Measurements from ENCODE around the gene PLOD3.

PLOD3 gene

DNA sequence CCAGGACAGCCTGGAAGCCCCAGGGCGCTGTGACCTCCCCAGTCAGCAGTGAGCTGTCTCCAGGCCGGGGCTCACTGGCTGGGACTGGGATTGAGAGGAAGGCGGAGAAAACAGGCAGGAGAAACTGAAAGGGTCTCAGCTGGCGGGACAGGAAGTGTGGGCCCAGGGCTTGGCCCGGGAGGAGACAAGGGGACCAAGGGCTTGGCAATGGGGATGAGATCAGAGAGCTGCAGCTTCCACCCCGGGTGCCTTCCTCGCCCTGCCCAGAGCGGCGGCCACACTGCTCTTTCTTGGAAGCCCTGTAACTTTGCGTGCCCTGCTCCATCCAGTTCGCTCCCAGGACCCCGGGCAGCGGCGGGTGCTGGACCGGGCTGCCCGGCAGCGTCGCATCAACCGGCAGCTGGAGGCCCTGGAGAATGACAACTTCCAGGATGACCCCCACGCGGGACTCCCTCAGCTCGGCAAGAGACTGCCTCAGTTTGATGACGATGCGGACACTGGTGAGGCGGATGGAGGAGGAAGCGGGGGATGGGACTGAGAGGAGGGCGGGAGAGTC lies 5.0 kb upstream of the PLOD3 start:
- no peaks in the 10 kb centered on the region for H3K27me3 ChIP-seq (ENCODE audit: low read length)
- H3K9ac ChIP-seq (ENCODE audit: low read length): no peak overlapping the region
- H3K79me2 ChIP-seq (ENCODE audit: insufficient read depth, low read length): peaks cover 9% of the 10 kb centered on the region
- H3K36me3 ChIP-seq (ENCODE audit: low read length): no peaks in the 10 kb centered on the region
- H3K9me2 ChIP-seq (replicated peaks; ENCODE audit: insufficient read depth, low read length): no peaks in the 10 kb centered on the region
- TF ChIP-seq, protein P1, sequence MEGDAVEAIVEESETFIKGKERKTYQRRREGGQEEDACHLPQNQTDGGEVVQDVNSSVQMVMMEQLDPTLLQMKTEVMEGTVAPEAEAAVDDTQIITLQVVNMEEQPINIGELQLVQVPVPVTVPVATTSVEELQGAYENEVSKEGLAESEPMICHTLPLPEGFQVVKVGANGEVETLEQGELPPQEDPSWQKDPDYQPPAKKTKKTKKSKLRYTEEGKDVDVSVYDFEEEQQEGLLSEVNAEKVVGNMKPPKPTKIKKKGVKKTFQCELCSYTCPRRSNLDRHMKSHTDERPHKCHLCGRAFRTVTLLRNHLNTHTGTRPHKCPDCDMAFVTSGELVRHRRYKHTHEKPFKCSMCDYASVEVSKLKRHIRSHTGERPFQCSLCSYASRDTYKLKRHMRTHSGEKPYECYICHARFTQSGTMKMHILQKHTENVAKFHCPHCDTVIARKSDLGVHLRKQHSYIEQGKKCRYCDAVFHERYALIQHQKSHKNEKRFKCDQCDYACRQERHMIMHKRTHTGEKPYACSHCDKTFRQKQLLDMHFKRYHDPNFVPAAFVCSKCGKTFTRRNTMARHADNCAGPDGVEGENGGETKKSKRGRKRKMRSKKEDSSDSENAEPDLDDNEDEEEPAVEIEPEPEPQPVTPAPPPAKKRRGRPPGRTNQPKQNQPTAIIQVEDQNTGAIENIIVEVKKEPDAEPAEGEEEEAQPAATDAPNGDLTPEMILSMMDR (IDR thresholded peaks at IDR 0.05; ENCODE audit: insufficient read depth, low read length, poor library complexity, severe bottlenecking): no peak
- TF ChIP-seq EZH2phosphoT487 (conservative IDR thresholded peaks at IDR 0.05; ENCODE audit: low read length): no peak
- H2AFZ ChIP-seq (ENCODE audit: low read depth, low read length, severe bottlenecking): no peak overlapping the region
- no peaks in the 10 kb centered on the region for H3F3A ChIP-seq (ENCODE audit: insufficient read depth)
- H3K27ac ChIP-seq (ENCODE audit: low read depth, low read length): no peak overlapping the region
- H4K20me1 ChIP-seq (ENCODE audit: low read depth, low read length): no peaks in the 10 kb centered on the region
- H3K4me2 ChIP-seq (ENCODE audit: low read depth, low read length, poor library complexity, severe bottlenecking): no peak overlapping the region
- H3K9me3 ChIP-seq (ENCODE audit: insufficient read depth, low read length): no peaks in the 10 kb centered on the region
- H3K4me3 ChIP-seq (ENCODE audit: insufficient read depth, low read length, poor library complexity, severe bottlenecking): no peak overlapping the region

DNA sequence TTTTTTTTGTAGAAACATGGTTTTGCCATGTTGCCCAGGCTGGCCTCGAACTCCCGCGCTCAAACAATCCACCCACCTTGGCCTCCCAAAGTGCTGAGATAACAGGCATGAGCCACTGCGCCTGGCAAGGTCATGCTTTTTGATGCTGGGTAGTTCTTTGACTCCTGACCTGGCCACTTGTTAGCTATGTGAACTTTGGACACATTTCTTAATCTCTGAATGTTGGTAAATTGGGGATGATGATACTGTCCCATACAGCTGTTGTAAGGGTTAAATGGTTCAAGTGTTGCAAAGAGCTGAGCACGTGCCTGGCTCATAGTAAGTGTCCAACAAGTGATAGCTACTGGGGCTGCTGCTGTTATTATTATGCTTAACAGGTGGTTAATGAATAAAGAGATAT lies 2.9 kb upstream of the PLOD3 start:
- Histone ChIP-seq H3K9me2 (replicated peaks; ENCODE audit: insufficient read depth, low read length) (no peaks in the 10 kb centered on the region), H3K4me2 (ENCODE audit: low read depth, low read length, poor library complexity, severe bottlenecking) (no peak overlapping the region), H3K27me3 (ENCODE audit: low read length) (no peaks in the 10 kb centered on the region), H3K4me3 (ENCODE audit: insufficient read depth, low read length, poor library complexity, severe bottlenecking) (no peak overlapping the region), H3K79me2 (ENCODE audit: insufficient read depth, low read length) (peaks cover 9% of the 10 kb centered on the region), H3K27ac (ENCODE audit: low read depth, low read length) (no peak overlapping the region), H2AFZ (ENCODE audit: low read depth, low read length, severe bottlenecking) (no peak overlapping the region), H4K20me1 (ENCODE audit: low read depth, low read length) (no peaks in the 10 kb centered on the region), H3K9ac (ENCODE audit: low read length) (no peak overlapping the region), H3K9me3 (ENCODE audit: insufficient read depth, low read length) (no peaks in the 10 kb centered on the region), H3K36me3 (ENCODE audit: low read length) (no peaks in the 10 kb centered on the region), H3F3A (ENCODE audit: insufficient read depth) (no peaks in the 10 kb centered on the region)
- TF ChIP-seq, protein P1 (IDR thresholded peaks at IDR 0.05; ENCODE audit: insufficient read depth, low read length, poor library complexity, severe bottlenecking): no peak
- TF ChIP-seq EZH2phosphoT487 (conservative IDR thresholded peaks at IDR 0.05; ENCODE audit: low read length): no peak

DNA sequence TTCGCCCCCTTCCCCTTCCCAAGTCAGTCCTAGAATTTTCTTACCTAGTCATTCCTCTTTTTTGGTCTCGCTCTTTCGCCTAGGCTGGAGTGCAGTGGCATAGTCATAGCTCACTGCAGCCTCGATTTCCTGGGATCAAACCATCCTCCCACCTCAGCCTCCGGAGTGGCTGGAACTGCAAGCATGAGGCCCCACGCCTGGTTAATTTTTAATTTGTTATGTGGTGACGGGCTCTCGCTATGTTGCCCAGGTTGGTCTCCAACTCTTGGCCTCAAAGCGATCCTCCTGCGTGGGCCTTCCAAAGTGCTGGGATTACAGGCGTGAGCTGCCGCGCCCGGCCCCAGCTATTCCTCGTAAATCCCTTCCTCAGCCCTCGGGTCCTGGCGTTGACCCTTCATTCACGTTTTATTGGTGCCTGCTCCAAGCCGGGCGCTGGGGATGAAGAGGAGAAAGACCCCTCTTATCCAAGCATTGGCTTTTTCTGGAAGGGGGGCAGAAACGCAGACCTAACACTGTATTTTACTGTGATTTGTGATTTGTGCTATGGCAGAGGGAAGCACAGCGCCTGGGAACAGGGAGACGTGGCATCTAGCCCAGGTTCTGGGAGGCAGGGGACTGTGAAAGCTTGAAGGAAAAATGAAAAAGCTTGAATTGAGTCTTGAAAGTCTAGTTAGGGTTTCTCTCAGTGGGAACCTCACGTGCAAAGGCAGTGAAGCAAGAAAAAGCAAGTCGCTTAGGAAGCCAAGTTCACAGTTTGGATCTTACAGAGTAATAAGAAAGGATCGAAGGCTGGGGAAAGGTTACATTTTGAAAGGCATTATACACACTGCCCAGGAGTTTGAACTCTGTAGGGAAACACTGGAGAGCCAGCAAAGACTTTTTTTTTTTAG lies 1.1 kb upstream of the PLOD3 start:
- H3K27ac ChIP-seq (ENCODE audit: low read depth, low read length): no peak overlapping the region
- H3K9me2 ChIP-seq (replicated peaks; ENCODE audit: insufficient read depth, low read length): no peaks in the 10 kb centered on the region
- no peaks in the 10 kb centered on the region for H3K27me3 ChIP-seq (ENCODE audit: low read length)
- TF ChIP-seq EZH2phosphoT487 (conservative IDR thresholded peaks at IDR 0.05; ENCODE audit: low read length): no peak
- peak overlapping the region; percentile 81 for H3K4me2 ChIP-seq (ENCODE audit: low read depth, low read length, poor library complexity, severe bottlenecking)
- H3K36me3 ChIP-seq (ENCODE audit: low read length): no peaks in the 10 kb centered on the region
- H3K9ac ChIP-seq (ENCODE audit: low read length): peak overlapping the region; percentile 70
- peak overlapping the region; percentile 32 for H2AFZ ChIP-seq (ENCODE audit: low read depth, low read length, severe bottlenecking)
- H4K20me1 ChIP-seq (ENCODE audit: low read depth, low read length): no peaks in the 10 kb centered on the region
- H3F3A ChIP-seq (ENCODE audit: insufficient read depth): no peaks in the 10 kb centered on the region
- peak overlapping the region; percentile 72 for H3K4me3 ChIP-seq (ENCODE audit: insufficient read depth, low read length, poor library complexity, severe bottlenecking)
- peaks cover 9% of the 10 kb centered on the region for H3K79me2 ChIP-seq (ENCODE audit: insufficient read depth, low read length)
- H3K9me3 ChIP-seq (ENCODE audit: insufficient read depth, low read length): no peaks in the 10 kb centered on the region

Data from SU-DHL-6 (cell line).